Esophagus muscularis mucosa (tissue), 4 donors: ENCODE data around the gene CLK3.

Experiments
- CTCF ChIP-seq, 3 experiments: fragments of 200-600 bp in 2 of 3; fragments of 450-650 bp in 1 of 3; sonication (generic) in 2 of 3; IDR thresholded peaks; one replicate each; pipeline ENCODE4 v1.5.1; 2017 to 2019; ENCODE audit warnings: antibody characterized with exemption in 3 of 3, mild to moderate bottlenecking in 2 of 3, moderate library complexity in 1 of 3
- EP300 ChIP-seq: sonication (generic); formaldehyde crosslinking; IDR thresholded peaks from one replicate; pipeline ENCODE4 v1.6.1; 2017; ENCODE audit warnings: antibody characterized with exemption
- POLR2A ChIP-seq: fragments of 450-650 bp; IDR thresholded peaks from one replicate; pipeline ENCODE4 v1.6.1; 2017; ENCODE audit warnings: antibody characterized with exemption, moderate library complexity, mild to moderate bottlenecking, low read depth
- POLR2AphosphoS5 ChIP-seq, 2 donors: sonication (generic); formaldehyde crosslinking; IDR thresholded peaks; one replicate each; pipeline ENCODE4 v1.6.1; 2017; ENCODE audit warnings: antibody characterized with exemption in 2 of 2

GRCh38 chr15:74624020-74624602 is 8.5 kb downstream of the CLK3 start:
- no peak for TF ChIP-seq CTCF (IDR thresholded peaks at IDR 0.05)
- TF ChIP-seq POLR2A = no peak
- TF ChIP-seq EP300 = no peak
- TF ChIP-seq POLR2AphosphoS5 (IDR thresholded peaks at IDR 0.05) = no peak
